Ovary (tissue), 9 donors: ENCODE results near the gene PRR13. TPM values are rescaled to one million over a fixed set of nuclear protein-coding genes. Genes with fewer than 3 reads are reported as not detected.

Source experiments
- DNase-seq, 5 donors: peaks; one replicate each; pipeline ENCODE4 v3.0.0-alpha.2; 2019 to 2020
- H3K27ac ChIP-seq, 2 donors: fragments of 200-600 bp; one replicate each; pipeline versions ENCODE4 v1.5.1 to v1.8.0; 2019 to 2022
- H3K27me3 ChIP-seq: fragments of 200-600 bp; one replicate; pipeline ENCODE4 v1.8.0; 2022
- H3K36me3 ChIP-seq: fragments of 200-600 bp; sonication (generic); one replicate; pipeline ENCODE4 v1.5.1; 2019
- H3K4me1 ChIP-seq: one replicate; pipeline ENCODE4 v1.8.1; 2013; ENCODE audit warnings: mild to moderate bottlenecking, moderate library complexity; ENCODE audit not compliant: insufficient read depth
- H3K4me3 ChIP-seq: fragments of 200-600 bp; sonication (generic); one replicate; pipeline ENCODE4 v1.5.1; 2017
- H3K9me3 ChIP-seq, 2 donors: fragments of 200-600 bp in 1 of 2; sonication (generic) in 1 of 2; one replicate each; pipeline versions ENCODE4 v1.5.1 to v1.8.1; 2013 to 2019; ENCODE audit warnings: mild to moderate bottlenecking in 1 of 2, moderate library complexity in 1 of 2
- EP300 ChIP-seq: sonication (generic); formaldehyde crosslinking; IDR thresholded peaks from one replicate; pipeline ENCODE4 v1.6.1; 2017; ENCODE audit warnings: antibody characterized with exemption
- POLR2A ChIP-seq: fragments of 450-650 bp; IDR thresholded peaks from one replicate; pipeline ENCODE4 v1.6.1; 2017; ENCODE audit warnings: antibody characterized with exemption, mild to moderate bottlenecking, moderate library complexity
- WGBS, 3 donors: extraction: QIAGEN DNeasy Blood & Tissue Kit in 1 of 3; methylation state at CpG; one replicate each; pipeline versions ENCODE4 v1.1.5 to v1.1.7; 2013 to 2017; 5-methylcytosine and 5-hydroxymethylcytosine counted together
- intact Hi-C, 4 donors: fragments of 100-400 bp; cut with DNase I; formaldehyde crosslinking; loops; one replicate each; pipeline versions ENCODE4 v1.11.0 to v1.15.1; 2022 to 2023
- polyA plus RNA-seq, 2 donors: library from polyadenylated mRNA; stranded (reverse); fragments of 200-250 nt in 1 of 2; fragments of 350-450 nt in 1 of 2; fragmentation: Illumina TruSeq in 1 of 2; extraction: RNeasy Lipid Tissue Mini Kit (QIAGEN cat#74804) in 1 of 2; gene quantifications; one replicate each; pipeline ENCODE4 v1.2.3, GENCODE V29; 2013 to 2014
- total RNA-seq, 7 donors: library from RNA; depleted of rRNA in 2 of 7; stranded (reverse); fragments of >200 nt in 2 of 7; fragmentation: NEBNext Ultra II Directional in 3 of 7; extraction: Animal tissue kit (Norgen Biotek cat#: 25700) in 3 of 7; gene quantifications; one replicate each; pipeline versions ENCODE4 v1.1.0 to v1.2.4, GENCODE V29; 2016 to 2023
- TF ChIP-seq, protein P1 (sequence below), 3 donors: fragments of 450-650 bp in 2 of 3; fragments of 200-600 bp in 1 of 3; IDR thresholded peaks; one replicate each; pipeline versions ENCODE4 v1.5.1 to v1.8.0; 2016 to 2022; ENCODE audit warnings: antibody characterized with exemption in 3 of 3, mild to moderate bottlenecking in 1 of 3
- donor health status: DM: no; HTN: no; CAD: no; lungs with moderate emphysema.
- donor health status: DM: no; HTN: no; CAD: no.
- donor health status: Bipolar disorder and iron deficiency.
- donor health status: DM: yes; HTN: yes; CAD: no.
- donor health status: DM: no; HTN: no; CAD: no.
- donor health status: DM: yes; HTN: yes; CAD: no.

PRR13 gene
- total and polyA plus RNA-seq, 9 donors = 46.1 to 320 (median 118) TPM

GRCh38 chr12:53461059-53461458 lies 19.5 kb downstream of the PRR13 start:
- H3K9me3 ChIP-seq = no peaks in the 10 kb centered on the region
- TF ChIP-seq POLR2A (no peak), EP300 (no peak)
- TF ChIP-seq, protein P1, sequence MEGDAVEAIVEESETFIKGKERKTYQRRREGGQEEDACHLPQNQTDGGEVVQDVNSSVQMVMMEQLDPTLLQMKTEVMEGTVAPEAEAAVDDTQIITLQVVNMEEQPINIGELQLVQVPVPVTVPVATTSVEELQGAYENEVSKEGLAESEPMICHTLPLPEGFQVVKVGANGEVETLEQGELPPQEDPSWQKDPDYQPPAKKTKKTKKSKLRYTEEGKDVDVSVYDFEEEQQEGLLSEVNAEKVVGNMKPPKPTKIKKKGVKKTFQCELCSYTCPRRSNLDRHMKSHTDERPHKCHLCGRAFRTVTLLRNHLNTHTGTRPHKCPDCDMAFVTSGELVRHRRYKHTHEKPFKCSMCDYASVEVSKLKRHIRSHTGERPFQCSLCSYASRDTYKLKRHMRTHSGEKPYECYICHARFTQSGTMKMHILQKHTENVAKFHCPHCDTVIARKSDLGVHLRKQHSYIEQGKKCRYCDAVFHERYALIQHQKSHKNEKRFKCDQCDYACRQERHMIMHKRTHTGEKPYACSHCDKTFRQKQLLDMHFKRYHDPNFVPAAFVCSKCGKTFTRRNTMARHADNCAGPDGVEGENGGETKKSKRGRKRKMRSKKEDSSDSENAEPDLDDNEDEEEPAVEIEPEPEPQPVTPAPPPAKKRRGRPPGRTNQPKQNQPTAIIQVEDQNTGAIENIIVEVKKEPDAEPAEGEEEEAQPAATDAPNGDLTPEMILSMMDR (IDR thresholded peaks at IDR 0.05) = no peak
- H3K4me3 ChIP-seq = no peak overlapping the region
- H3K27ac ChIP-seq = no peak overlapping the region
- no peaks in the 10 kb centered on the region for H3K36me3 ChIP-seq
- intact Hi-C loops = loop anchor here in 1 of 4 donors (5.0 kb wide), 1 partner anchor 46 kb away; the partner anchor contains the start of gene NPFF
- DNase-seq = no peak
- H3K27me3 ChIP-seq = no peaks in the 10 kb centered on the region
- no peaks in the 10 kb centered on the region for H3K4me1 ChIP-seq
- WGBS, 3 donors = 60 to 75% (median 63%) methylated on average over 3 of the region's 3 CpGs

DNA sequence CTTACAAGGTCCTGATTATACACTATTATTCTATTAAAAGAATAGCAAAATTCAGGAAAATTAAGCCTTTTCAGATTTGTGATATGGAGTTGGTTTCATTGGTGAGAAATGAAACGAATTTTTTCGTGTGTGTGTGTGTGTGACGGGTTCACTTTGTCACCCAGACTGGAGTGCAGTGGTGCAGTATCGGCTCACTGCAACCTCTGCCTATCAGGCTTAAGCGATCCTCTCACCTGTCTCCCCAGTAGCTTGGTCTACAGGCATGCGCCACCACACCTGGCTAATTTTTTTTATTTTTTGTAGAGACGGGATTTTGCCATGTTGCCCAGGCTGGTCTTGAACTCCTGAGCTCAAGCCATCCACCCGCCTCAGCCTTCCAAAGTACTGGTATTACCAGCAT lies 20.1 kb downstream of the PRR13 start:
- Histone ChIP-seq H3K4me3 (no peak overlapping the region), H3K27ac (no peak overlapping the region), H3K27me3 (no peaks in the 10 kb centered on the region), H3K9me3 (no peaks in the 10 kb centered on the region), H3K4me1 (no peaks in the 10 kb centered on the region), H3K36me3 (no peaks in the 10 kb centered on the region)
- DNase-seq = no peak
- no peak for TF ChIP-seq EP300
- WGBS, 3 donors = 72 to 78% (median 75%) methylated on average over 8 of the region's 8 CpGs
- intact Hi-C loops = loop anchor here in 1 of 4 donors (5.0 kb wide), 1 partner anchor 46 kb away; the partner anchor contains the start of gene NPFF

DNA sequence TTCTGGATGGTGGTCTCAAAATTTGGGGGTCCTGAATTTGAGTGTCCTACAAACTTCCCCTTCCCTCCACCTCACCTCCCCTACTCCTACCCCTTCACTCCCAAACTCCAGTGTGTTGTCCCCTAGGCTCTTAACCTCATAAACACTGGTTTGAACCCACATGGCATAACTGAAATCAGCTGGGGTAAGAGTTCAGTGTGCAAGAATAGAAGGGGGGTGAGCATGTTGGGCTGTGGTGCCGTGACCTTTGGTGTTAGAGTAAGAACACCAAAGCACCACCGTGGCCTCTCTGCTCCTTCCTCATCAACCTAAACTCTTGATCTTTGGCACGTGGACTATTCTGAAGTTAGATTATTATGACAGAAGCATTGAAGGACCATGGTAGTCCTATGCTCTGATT lies 21.4 kb downstream of the PRR13 start:
- no peak overlapping the region for H3K4me3 ChIP-seq
- intact Hi-C loops = loop anchor here in 1 of 4 donors (5.0 kb wide), 1 partner anchor 44 kb away; the partner anchor contains the start of gene NPFF
- H3K4me1 ChIP-seq = no peaks in the 10 kb centered on the region
- H3K27ac ChIP-seq = no peak overlapping the region
- TF ChIP-seq POLR2A (no peak), EP300 (no peak)
- TF ChIP-seq, protein P1 (IDR thresholded peaks at IDR 0.05) = no peak
- no peak for DNase-seq
- 54 to 58% (median 55%) methylated on average over 3 of the region's 3 CpGs for WGBS, 3 donors
- H3K36me3 ChIP-seq = no peaks in the 10 kb centered on the region
- H3K27me3 ChIP-seq = no peaks in the 10 kb centered on the region
- H3K9me3 ChIP-seq = no peaks in the 10 kb centered on the region

DNA sequence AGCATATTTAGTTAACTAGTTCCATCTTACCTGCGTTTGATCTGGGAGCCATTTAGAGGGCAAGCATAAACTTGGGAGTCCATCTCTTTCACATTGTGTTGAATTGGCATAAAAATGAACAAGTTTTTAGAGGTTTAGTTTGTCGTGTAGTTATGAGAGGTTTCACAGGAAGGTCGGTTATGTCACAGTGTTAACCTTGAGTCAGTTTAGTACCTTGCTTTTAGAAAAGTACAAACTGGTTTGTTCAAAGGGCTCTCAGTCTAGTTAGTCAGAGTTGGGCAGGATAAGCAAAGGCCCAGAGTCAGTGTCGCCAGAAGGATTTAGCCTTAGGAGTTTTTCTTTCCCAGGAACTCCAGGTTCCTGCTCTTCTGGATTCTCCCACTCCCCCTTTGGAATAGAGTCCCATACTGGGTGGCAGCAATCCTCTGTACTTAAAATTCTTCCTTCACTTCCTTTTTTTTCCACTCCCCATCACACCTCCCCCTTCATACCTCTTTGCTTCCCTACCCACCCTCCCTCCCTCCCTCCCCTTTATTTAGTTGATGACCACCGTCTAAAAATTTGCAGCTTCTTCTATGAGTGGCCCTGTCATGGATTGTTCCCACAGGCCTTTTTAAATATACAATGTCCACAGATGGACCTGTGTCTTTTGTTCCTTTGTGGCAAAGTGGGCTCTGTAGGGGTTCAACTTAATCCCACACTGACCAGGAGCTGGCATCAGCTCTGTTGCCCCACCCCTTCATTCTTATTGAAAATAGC lies 22.4 kb downstream of the PRR13 start:
- Histone ChIP-seq H3K27me3 (no peaks in the 10 kb centered on the region), H3K4me1 (no peaks in the 10 kb centered on the region), H3K27ac (no peak overlapping the region), H3K36me3 (no peaks in the 10 kb centered on the region), H3K9me3 (no peaks in the 10 kb centered on the region), H3K4me3 (no peak overlapping the region)
- intact Hi-C loops = loop anchor here in 1 of 4 donors (5.0 kb wide), 1 partner anchor 43 kb away; the partner anchor contains the start of gene NPFF
- no peak for DNase-seq
- WGBS, 3 donors = 35 to 42% (median 40%) methylated on average over 5 of the region's 5 CpGs
- TF ChIP-seq POLR2A (no peak), EP300 (no peak)
- TF ChIP-seq, protein P1 (IDR thresholded peaks at IDR 0.05) = no peak
